Activated naive CD4-positive, alpha-beta T cell treated with anti-CD3 and anti-CD28 coated beads for 36 hours (primary cell): Measurements from ENCODE around the gene VPS26A. TPM values are rescaled to one million over a fixed set of nuclear protein-coding genes. Genes with fewer than 3 reads are reported as not detected.

ENCODE experiments used
- CTCF ChIA-PET: fragments of 350-600 bp; sonication (Branson Sonifier 250); formaldehyde crosslinking; loops from one replicate; lab custom pipeline; 2021; ENCODE audit warnings: antibody characterized with exemption; lab: Charles Lee
- DNase-seq: peaks from one replicate; pipeline ENCODE4 v3.0.0-alpha.2; 2020
- H3K27ac Mint-ChIP-seq: one replicate; pipeline ENCODE4 v1.8.0; 2021; ENCODE audit warnings: mild to moderate bottlenecking, mixed read lengths
- H3K27me3 Mint-ChIP-seq: one replicate; pipeline ENCODE4 v1.8.0; 2021; ENCODE audit warnings: low read depth, mixed read lengths
- H3K36me3 Mint-ChIP-seq: one replicate; pipeline ENCODE4 v1.8.0; 2021; ENCODE audit warnings: low read depth, mixed read lengths
- H3K4me1 Mint-ChIP-seq: one replicate; pipeline ENCODE4 v1.8.0; 2021; ENCODE audit warnings: low read depth, mixed read lengths
- H3K4me3 Mint-ChIP-seq: one replicate; pipeline ENCODE4 v1.8.0; 2021; ENCODE audit warnings: mild to moderate bottlenecking, moderate library complexity, mixed read lengths
- H3K9me3 Mint-ChIP-seq: one replicate; pipeline ENCODE4 v1.8.0; 2021; ENCODE audit warnings: mixed read lengths
- intact Hi-C: fragments of 100-400 bp; cut with micrococcal nuclease; formaldehyde crosslinking; loops from one replicate; pipeline ENCODE4 v1.15.1; 2023
- total RNA-seq, 2 experiments: library from RNA; stranded (reverse); gene quantifications; one replicate each; pipeline ENCODE4 v1.2.3, GENCODE V29; 2021

Gene VPS26A
- 10 to 100 TPM; 26.2 to 27.9 TPM for total RNA-seq

DNA sequence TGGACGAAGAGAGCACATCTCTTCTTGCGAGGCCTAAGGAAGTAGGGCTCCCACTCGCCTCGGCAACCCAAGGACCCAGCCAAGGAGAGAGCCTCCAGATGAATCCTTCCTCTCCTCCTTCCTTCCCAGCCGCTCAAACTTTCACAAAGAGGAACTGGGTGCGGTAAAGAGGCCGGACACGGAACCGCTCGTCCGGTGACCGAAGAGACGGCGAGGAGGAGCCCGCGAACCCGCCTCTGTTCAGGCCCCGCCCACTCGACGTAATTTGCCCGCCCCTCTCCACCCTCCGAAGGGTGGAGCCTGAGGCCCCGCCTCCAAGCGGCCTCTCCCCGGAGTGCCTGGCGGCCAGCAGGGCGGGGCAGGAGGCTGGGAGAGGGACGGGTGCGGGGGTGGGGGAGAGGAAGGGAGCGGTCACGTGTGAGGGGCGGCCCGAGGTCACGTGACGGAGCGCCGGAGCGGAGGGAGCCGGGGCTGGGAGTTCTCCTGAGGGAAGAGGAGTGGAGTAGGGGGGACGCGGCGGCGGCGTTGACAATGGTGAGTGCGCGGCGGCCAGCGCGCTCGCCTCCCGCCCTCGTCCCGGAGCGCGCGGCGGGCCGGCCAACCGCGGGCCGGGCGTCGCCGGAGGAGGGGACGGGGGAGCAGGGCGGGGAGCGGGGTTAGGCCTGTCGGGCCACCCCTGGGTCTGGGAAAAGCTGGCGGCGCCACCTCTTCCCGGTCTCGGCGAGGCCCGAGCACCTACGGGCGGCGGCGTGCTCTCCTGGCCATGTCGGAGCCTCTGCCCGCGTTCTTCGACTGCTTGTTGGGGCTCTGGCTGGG is at the start of gene VPS26A:
VPS26A (plus strand) TSS at position 432 of the 816 bp plus-strand sequence; CDS start at position 532, 100 bp downstream.
- Mint-ChIP-seq H3K27me3 (no peaks in the 10 kb centered on the region), H3K36me3 (no peaks in the 10 kb centered on the region), H3K4me3 (peak within 1 kb of the TSS; percentile 95), H3K9me3 (no peaks in the 10 kb centered on the region), H3K4me1 (peaks cover 38% of the 10 kb centered on the region), H3K27ac (peak within 1 kb of the TSS; percentile 93)
- peak; percentile 99 for DNase-seq
- intact Hi-C loops = loop anchor here (1.0 to 10.0 kb wide), 16 partner anchors 31 to 791 kb away; partner anchors contain the start of genes CCAR1, DDX50, HNRNPH3 and KIFBP
- CTCF ChIA-PET = interaction anchor here (0.8 to 2.1 kb wide), 4 partner anchors 31 to 119 kb away, joined by 3 to 7 read pairs (median 4); no protein-coding TSS in a partner anchor

DNA sequence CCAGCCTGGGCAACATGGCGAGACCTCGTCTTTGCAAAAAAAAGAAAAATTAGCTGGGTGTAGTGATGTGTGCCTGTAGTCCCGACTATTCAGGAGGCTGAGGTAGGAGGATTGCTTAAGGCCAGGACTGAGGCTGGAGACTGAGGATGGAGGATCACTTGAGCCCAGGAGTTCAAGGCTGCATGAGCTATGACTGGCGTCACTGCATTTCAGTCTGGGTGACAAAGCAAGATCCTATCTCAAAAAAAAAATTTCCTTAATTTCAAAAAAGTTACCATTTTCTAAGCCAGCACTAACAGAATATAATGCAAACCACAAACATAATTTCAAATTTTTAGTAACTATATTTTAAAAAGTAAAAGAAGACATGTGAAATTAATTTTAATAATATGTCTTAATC is 49.4 kb upstream of the VPS26A start:
- intact Hi-C loops = no loop called here
- Mint-ChIP-seq H3K9me3 (no peaks in the 10 kb centered on the region), H3K27me3 (no peaks in the 10 kb centered on the region), H3K4me3 (no peak overlapping the region), H3K27ac (no peak overlapping the region), H3K36me3 (no peaks in the 10 kb centered on the region), H3K4me1 (no peaks in the 10 kb centered on the region)
- no peak for DNase-seq
- CTCF ChIA-PET = interaction anchor here (1.2 kb wide), 1 partner anchor 69 kb away, joined by 6 read pairs; no protein-coding TSS in a partner anchor

GRCh38 chr10:69075431-69075830 is 48.5 kb upstream of the VPS26A start:
- CTCF ChIA-PET = interaction anchor here (1.2 to 1.3 kb wide), 2 partner anchors 17 to 70 kb away, joined by 3 to 6 read pairs; no protein-coding TSS in a partner anchor
- intact Hi-C loops = no loop called here

DNA sequence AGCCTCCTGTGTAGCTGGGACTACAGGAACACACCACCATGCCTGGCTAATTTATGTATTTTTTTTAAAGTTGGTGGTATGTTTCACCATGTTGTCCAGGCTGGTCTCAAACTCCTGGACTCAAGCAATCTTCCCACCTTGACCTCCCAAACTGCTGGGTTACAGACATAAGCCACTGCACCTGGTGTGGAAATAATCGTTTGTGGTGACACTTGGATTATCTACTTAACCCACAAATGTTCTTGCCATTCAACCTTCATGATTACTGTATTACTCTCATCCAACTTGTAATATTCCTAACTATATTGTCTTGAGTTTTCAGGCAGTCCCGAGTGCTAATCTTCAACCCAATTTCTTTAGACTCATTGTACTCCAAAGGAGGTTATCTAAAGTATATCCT is 45.7 kb upstream of the VPS26A start:
- Mint-ChIP-seq H3K9me3 (no peaks in the 10 kb centered on the region), H3K27ac (no peak overlapping the region), H3K4me1 (no peaks in the 10 kb centered on the region), H3K36me3 (no peaks in the 10 kb centered on the region), H3K4me3 (no peak overlapping the region), H3K27me3 (no peaks in the 10 kb centered on the region)
- intact Hi-C loops = no loop called here
- DNase-seq = no peak
- CTCF ChIA-PET = interaction anchor here (1.7 kb wide), 1 partner anchor 73 kb away, joined by 5 read pairs; no protein-coding TSS in a partner anchor

More at GRCh38 chr10:69075431-69075830, 48.5 kb upstream of the VPS26A start:
- Mint-ChIP-seq H3K9me3 (no peaks in the 10 kb centered on the region), H3K4me3 (no peak overlapping the region), H3K27me3 (no peaks in the 10 kb centered on the region), H3K36me3 (no peaks in the 10 kb centered on the region), H3K4me1 (no peaks in the 10 kb centered on the region), H3K27ac (no peak overlapping the region)
- no peak for DNase-seq

- DNase-seq = no peak
- Mint-ChIP-seq H3K4me1 (peaks cover 3% of the 10 kb centered on the region), H3K4me3 (no peak overlapping the region), H3K27ac (no peak overlapping the region), H3K27me3 (no peaks in the 10 kb centered on the region), H3K36me3 (no peaks in the 10 kb centered on the region), H3K9me3 (no peaks in the 10 kb centered on the region)
- CTCF ChIA-PET = interaction anchor here (0.7 kb wide), 2 partner anchors 9 to 78 kb away, joined by 3 to 4 read pairs; no protein-coding TSS in a partner anchor
- intact Hi-C loops = no loop called here
These were observed 43.8 kb upstream of the VPS26A start for GRCh38 chr10:69080226-69080625.

- no peaks in the 10 kb centered on the region for H3K27me3 Mint-ChIP-seq
- peaks cover 21% of the 10 kb centered on the region for H3K36me3 Mint-ChIP-seq
- peaks cover 45% of the 10 kb centered on the region for H3K4me1 Mint-ChIP-seq
- H3K9me3 Mint-ChIP-seq = no peaks in the 10 kb centered on the region
- peak; percentile 17 for DNase-seq
- peak overlapping the region; percentile 75 for H3K4me3 Mint-ChIP-seq
- peak overlapping the region; percentile 99 for H3K27ac Mint-ChIP-seq
- CTCF ChIA-PET = interaction anchor here (1.1 to 1.5 kb wide), 2 partner anchors 20 to 80 kb away, joined by 4 read pairs; no protein-coding TSS in a partner anchor
- intact Hi-C loops = loop anchor here (2.0 kb wide), 2 partner anchors 233 to 1493 kb away; no protein-coding TSS in a partner anchor
These were observed 37.9 kb upstream of the VPS26A start for GRCh38 chr10:69086001-69086509.

GRCh38 chr10:69087590-69088470 is 36.1 kb upstream of the VPS26A start, which contains the start of gene SRGN:
TSS of gene SRGN (plus strand) at chr10:69088103. CDS start at chr10:69088158, 55 bp downstream.
- Mint-ChIP-seq H3K36me3 (peaks cover 30% of the 10 kb centered on the region), H3K27ac (peak within 1 kb of the TSS; percentile 99), H3K9me3 (no peaks in the 10 kb centered on the region), H3K27me3 (no peaks in the 10 kb centered on the region), H3K4me1 (peaks cover 59% of the 10 kb centered on the region), H3K4me3 (peak within 1 kb of the TSS; percentile 89)
- CTCF ChIA-PET = interaction anchor here (0.6 to 1.9 kb wide), 7 partner anchors 22 to 152 kb away, joined by 3 to 13 read pairs (median 5); no protein-coding TSS in a partner anchor
- peak; percentile 91 for DNase-seq
- intact Hi-C loops = loop anchor here (1.0 to 2.0 kb wide), 8 partner anchors 22 to 1491 kb away; partner anchors contain the start of genes HNRNPH3 and PBLD

GRCh38 chr10:69088471-69088769 is 35.6 kb upstream of the VPS26A start:
- no peaks in the 10 kb centered on the region for H3K27me3 Mint-ChIP-seq
- DNase-seq = peak; percentile 26
- no peaks in the 10 kb centered on the region for H3K9me3 Mint-ChIP-seq
- peaks cover 65% of the 10 kb centered on the region for H3K4me1 Mint-ChIP-seq
- H3K36me3 Mint-ChIP-seq = peaks cover 35% of the 10 kb centered on the region
- H3K27ac Mint-ChIP-seq = peak overlapping the region; percentile 99
- peak overlapping the region; percentile 89 for H3K4me3 Mint-ChIP-seq
- CTCF ChIA-PET = interaction anchor here (0.6 to 1.9 kb wide), 4 partner anchors 23 to 151 kb away, joined by 3 to 13 read pairs (median 9); no protein-coding TSS in a partner anchor
- intact Hi-C loops = loop anchor here (1.0 to 2.0 kb wide), 3 partner anchors 174 to 756 kb away; partner anchors contain the start of genes HNRNPH3 and PBLD

GRCh38 chr10:69088801-69089501 is 35.0 kb upstream of the VPS26A start:
- Mint-ChIP-seq H3K4me1 (peaks cover 69% of the 10 kb centered on the region), H3K36me3 (peaks cover 37% of the 10 kb centered on the region)
- DNase-seq = peak; percentile 61

GRCh38 chr10:69089638-69090599 is 34.1 kb upstream of the VPS26A start:
- Mint-ChIP-seq H3K27me3 (no peaks in the 10 kb centered on the region), H3K9me3 (no peaks in the 10 kb centered on the region), H3K36me3 (peaks cover 37% of the 10 kb centered on the region), H3K27ac (peak overlapping the region; percentile 99), H3K4me3 (peak overlapping the region; percentile 89), H3K4me1 (peaks cover 70% of the 10 kb centered on the region)
- peak; percentile 95 for DNase-seq
- CTCF ChIA-PET = interaction anchor here (0.7 to 7.2 kb wide), 4 partner anchors 24 to 84 kb away, joined by 3 to 143 read pairs (median 5); no protein-coding TSS in a partner anchor
- intact Hi-C loops = loop anchor here (1.0 to 5.0 kb wide), 9 partner anchors 63 to 757 kb away; partner anchors contain the start of genes CCAR1, DDX50, HNRNPH3 and PBLD

More at GRCh38 chr10:69088801-69089501, 35.0 kb upstream of the VPS26A start:
- intact Hi-C loops = loop anchor here (1.0 to 2.0 kb wide), 4 partner anchors 173 to 756 kb away; partner anchors contain the start of genes DDX50, HNRNPH3 and PBLD
- CTCF ChIA-PET = interaction anchor here (0.6 to 1.9 kb wide), 4 partner anchors 23 to 150 kb away, joined by 3 to 10 read pairs (median 5); no protein-coding TSS in a partner anchor
- H3K9me3 Mint-ChIP-seq = no peaks in the 10 kb centered on the region
- H3K4me3 Mint-ChIP-seq = peak overlapping the region; percentile 89
- H3K27ac Mint-ChIP-seq = peak overlapping the region; percentile 99
- H3K27me3 Mint-ChIP-seq = no peaks in the 10 kb centered on the region
